Measurements from ENCODE around the gene CTTN. TPM values are rescaled to one million over a fixed set of nuclear protein-coding genes. Genes with fewer than 3 reads are reported as not detected.

CTTN gene
- total and polyA plus RNA-seq, 2 of the 13 experiments (the other 11 are each of a cell fraction or from before 2014, with no cell fraction given), result 84.4 to 114 TPM

DNA sequence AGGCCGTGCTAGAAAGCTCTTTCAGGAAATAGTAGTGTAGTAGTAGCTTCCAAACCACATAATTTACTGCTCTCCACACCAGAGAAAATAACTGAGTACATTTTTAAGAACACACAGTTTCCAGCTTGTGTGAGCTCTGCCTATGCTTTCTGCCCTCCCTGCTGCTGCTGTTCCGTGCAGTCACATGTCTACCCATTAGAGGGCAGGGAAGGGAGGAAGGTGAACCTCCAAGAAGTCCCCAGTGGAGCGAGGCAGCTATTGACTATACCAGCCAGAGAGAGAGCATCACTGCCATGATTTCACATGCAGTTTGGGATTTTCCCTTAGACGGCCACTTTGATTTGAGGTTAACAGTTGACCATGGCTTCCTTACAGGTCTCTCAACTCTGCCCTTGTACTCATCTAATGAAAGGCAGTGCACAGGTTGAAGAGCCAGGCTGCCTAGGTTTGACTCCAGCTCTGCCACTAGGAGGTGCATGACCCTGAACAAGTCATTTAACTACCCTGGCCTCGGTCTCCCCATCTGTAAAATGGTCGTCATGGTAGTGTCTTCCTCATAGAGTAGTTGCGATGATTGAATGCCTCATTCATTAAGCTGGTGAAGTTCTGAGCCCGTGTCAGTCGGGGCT, 19.7 kb upstream of the CTTN start:
- Histone ChIP-seq H3K9ac (ENCODE audit: insufficient read depth, low read depth, low read length) (no peak overlapping the region), H3K4me3 (replicated peaks in 1 of 3; ENCODE audit: insufficient read depth in 1 of 3, low read depth in 2 of 3, low read length in 3 of 3) (no peak overlapping the region), H3K27ac (ENCODE audit: extremely low read length, insufficient read depth, low read length) (no peak overlapping the region), H3K9me3 (ENCODE audit: low read length) (no peaks in the 10 kb centered on the region), H4K20me1 (ENCODE audit: insufficient read depth, low read length) (no peaks in the 10 kb centered on the region), H3K4me2 (ENCODE audit: low read depth, low read length) (no peak overlapping the region), H3K27me3 (ENCODE audit: control insufficient read depth in 1 of 2, insufficient read depth in 2 of 2, low read length in 2 of 2) (no peaks in the 10 kb centered on the region), H2AFZ (ENCODE audit: low read length) (no peak overlapping the region), H3K4me1 (ENCODE audit: insufficient read depth, low read length) (no peaks in the 10 kb centered on the region), H3K79me2 (ENCODE audit: insufficient read depth, low read length) (no peaks in the 10 kb centered on the region), H3K36me3 (replicated peaks in 1 of 2; ENCODE audit: control insufficient read depth in 1 of 2, insufficient read depth in 2 of 2, low read length in 2 of 2) (peaks cover 17 to 70% of the 10 kb centered on the region in 2 experiments; a peak in 4 of 5 replicates)
- in situ Hi-C loops (cut with HindIII; ENCODE audit: extremely low pct_ligation_motif_present, low pct_unique_long_range_greater_than_20kb) (no loop called here), intact Hi-C loops (cut with micrococcal nuclease; ENCODE audit: unreplicated experiment) (no loop called here)
- DNase-seq (ENCODE audit: low spot score), result no peak
- ATAC-seq, result peak; percentile 58
- BruUV-seq (replicated peaks), result no TSS peak
- no peak for FAIRE-seq
- POLR2A ChIA-PET, result no interaction called here
- CTCF ChIA-PET (ENCODE audit: low intra/inter-chr PET ratio, low total read pairs), result no interaction called here
- 94% methylated on average over 9 of the region's 9 CpGs for WGBS (ENCODE audit: low lambda C conversion rate)
- peak; percentile 86 for TF ChIP-seq ZMYM3 (CRISPR knock-in tag; IDR thresholded peaks at IDR 0.05)
- TF ChIP-seq, protein P1, sequence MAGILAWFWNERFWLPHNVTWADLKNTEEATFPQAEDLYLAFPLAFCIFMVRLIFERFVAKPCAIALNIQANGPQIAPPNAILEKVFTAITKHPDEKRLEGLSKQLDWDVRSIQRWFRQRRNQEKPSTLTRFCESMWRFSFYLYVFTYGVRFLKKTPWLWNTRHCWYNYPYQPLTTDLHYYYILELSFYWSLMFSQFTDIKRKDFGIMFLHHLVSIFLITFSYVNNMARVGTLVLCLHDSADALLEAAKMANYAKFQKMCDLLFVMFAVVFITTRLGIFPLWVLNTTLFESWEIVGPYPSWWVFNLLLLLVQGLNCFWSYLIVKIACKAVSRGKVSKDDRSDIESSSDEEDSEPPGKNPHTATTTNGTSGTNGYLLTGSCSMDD (CRISPR knock-in tag; IDR thresholded peaks at IDR 0.05), result no peak
- no peak for TF ChIP-seq MTF1 (CRISPR knock-in tag; IDR thresholded peaks at IDR 0.05)
- TF ChIP-seq, protein P2, sequence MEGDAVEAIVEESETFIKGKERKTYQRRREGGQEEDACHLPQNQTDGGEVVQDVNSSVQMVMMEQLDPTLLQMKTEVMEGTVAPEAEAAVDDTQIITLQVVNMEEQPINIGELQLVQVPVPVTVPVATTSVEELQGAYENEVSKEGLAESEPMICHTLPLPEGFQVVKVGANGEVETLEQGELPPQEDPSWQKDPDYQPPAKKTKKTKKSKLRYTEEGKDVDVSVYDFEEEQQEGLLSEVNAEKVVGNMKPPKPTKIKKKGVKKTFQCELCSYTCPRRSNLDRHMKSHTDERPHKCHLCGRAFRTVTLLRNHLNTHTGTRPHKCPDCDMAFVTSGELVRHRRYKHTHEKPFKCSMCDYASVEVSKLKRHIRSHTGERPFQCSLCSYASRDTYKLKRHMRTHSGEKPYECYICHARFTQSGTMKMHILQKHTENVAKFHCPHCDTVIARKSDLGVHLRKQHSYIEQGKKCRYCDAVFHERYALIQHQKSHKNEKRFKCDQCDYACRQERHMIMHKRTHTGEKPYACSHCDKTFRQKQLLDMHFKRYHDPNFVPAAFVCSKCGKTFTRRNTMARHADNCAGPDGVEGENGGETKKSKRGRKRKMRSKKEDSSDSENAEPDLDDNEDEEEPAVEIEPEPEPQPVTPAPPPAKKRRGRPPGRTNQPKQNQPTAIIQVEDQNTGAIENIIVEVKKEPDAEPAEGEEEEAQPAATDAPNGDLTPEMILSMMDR (CRISPR knock-in tag; IDR thresholded peaks at IDR 0.05), result peak; percentile 32; the same call in 1 of the 2 replicates
- no peak for TF ChIP-seq ZNF446 (CRISPR knock-in tag; IDR thresholded peaks at IDR 0.05)
- TF ChIP-seq MEIS2 (CRISPR knock-in tag; IDR thresholded peaks at IDR 0.05), result no peak
- TF ChIP-seq POLR2A (IDR thresholded peaks at IDR 0.05; ENCODE audit: insufficient read depth in 1 of 2, low read depth in 2 of 2, low read length in 2 of 2), result no peak
- TF ChIP-seq ZNF629 (CRISPR knock-in tag; conservative IDR thresholded peaks at IDR 0.05), result peak; percentile 98
- TF ChIP-seq MYC (CRISPR knock-in tag; IDR thresholded peaks at IDR 0.05; ENCODE audit: borderline replicate concordance), result no peak
- TF ChIP-seq, protein P3, sequence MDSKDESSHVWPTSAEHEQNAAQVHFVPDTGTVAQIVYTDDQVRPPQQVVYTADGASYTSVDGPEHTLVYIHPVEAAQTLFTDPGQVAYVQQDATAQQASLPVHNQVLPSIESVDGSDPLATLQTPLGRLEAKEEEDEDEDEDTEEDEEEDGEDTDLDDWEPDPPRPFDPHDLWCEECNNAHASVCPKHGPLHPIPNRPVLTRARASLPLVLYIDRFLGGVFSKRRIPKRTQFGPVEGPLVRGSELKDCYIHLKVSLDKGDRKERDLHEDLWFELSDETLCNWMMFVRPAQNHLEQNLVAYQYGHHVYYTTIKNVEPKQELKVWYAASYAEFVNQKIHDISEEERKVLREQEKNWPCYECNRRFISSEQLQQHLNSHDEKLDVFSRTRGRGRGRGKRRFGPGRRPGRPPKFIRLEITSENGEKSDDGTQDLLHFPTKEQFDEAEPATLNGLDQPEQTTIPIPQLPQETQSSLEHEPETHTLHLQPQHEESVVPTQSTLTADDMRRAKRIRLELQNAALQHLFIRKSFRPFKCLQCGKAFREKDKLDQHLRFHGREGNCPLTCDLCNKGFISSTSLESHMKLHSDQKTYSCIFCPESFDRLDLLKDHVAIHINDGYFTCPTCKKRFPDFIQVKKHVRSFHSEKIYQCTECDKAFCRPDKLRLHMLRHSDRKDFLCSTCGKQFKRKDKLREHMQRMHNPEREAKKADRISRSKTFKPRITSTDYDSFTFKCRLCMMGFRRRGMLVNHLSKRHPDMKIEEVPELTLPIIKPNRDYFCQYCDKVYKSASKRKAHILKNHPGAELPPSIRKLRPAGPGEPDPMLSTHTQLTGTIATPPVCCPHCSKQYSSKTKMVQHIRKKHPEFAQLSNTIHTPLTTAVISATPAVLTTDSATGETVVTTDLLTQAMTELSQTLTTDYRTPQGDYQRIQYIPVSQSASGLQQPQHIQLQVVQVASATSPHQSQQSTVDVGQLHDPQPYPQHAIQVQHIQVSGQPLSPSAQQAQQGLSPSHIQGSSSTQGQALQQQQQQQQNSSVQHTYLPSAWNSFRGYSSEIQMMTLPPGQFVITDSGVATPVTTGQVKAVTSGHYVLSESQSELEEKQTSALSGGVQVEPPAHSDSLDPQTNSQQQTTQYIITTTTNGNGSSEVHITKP (CRISPR knock-in tag; IDR thresholded peaks at IDR 0.05; ENCODE audit: low read depth), result no peak
- 0 out of 2 replicates have a peak, but pooled peaks have one; percentile 81 for TF ChIP-seq CHD4 (IDR thresholded peaks at IDR 0.05; ENCODE audit: borderline replicate concordance, low read length)

Measured in HepG2 (cell line).